Calu3 (cell line): ENCODE results near the gene SNRNP25. TPM values are rescaled to one million over a fixed set of nuclear protein-coding genes. Genes with fewer than 3 reads are reported as not detected.

ENCODE experiments used
- BruUV-seq: library from RNA; stranded (reverse); fragments of 400-500 nt; replicated peaks from 2 replicates; lab custom pipeline; 2021; lab: Mats Ljungman, UMichigan
- CTCF ChIA-PET: fragments of 300-600 bp; sonication (Branson Sonifier 250); formaldehyde crosslinking; loops from one replicate; lab custom pipeline; 2022; ENCODE audit warnings: antibody characterized with exemption; lab: Charles Lee
- DNase-seq: peaks from one replicate; pipeline ENCODE4 v3.0.0; 2022
- H3K27ac Mint-ChIP-seq: one replicate; pipeline ENCODE4 v1.8.0; 2022; ENCODE audit warnings: mixed read lengths; ENCODE audit not compliant: unreplicated experiment
- H3K27me3 Mint-ChIP-seq: one replicate; pipeline ENCODE4 v1.8.0; 2022; ENCODE audit warnings: mixed read lengths; ENCODE audit not compliant: unreplicated experiment
- H3K36me3 Mint-ChIP-seq: one replicate; pipeline ENCODE4 v1.8.0; 2022; ENCODE audit warnings: mild to moderate bottlenecking, moderate library complexity, mixed read lengths; ENCODE audit not compliant: insufficient read depth, unreplicated experiment
- H3K4me1 Mint-ChIP-seq: one replicate; pipeline ENCODE4 v1.8.0; 2022; ENCODE audit warnings: mild to moderate bottlenecking, low read depth, mixed read lengths; ENCODE audit not compliant: unreplicated experiment
- H3K4me3 Mint-ChIP-seq: one replicate; pipeline ENCODE4 v1.8.0; 2022; ENCODE audit warnings: mild to moderate bottlenecking, low read depth, moderate library complexity, mixed read lengths; ENCODE audit not compliant: unreplicated experiment
- H3K9me3 Mint-ChIP-seq: one replicate; pipeline ENCODE4 v1.8.0; 2022; ENCODE audit warnings: low read depth, mixed read lengths; ENCODE audit not compliant: unreplicated experiment
- intact Hi-C: fragments of 100-400 bp; cut with micrococcal nuclease; formaldehyde crosslinking; loops from one replicate; pipeline ENCODE4 v1.10.0; 2022; ENCODE audit not compliant: unreplicated experiment
- total RNA-seq: library from RNA; stranded (reverse); gene quantifications from 2 replicates; pipeline ENCODE4 v1.2.3, GENCODE V29; 2022
- TF ChIP-seq, protein P1 (sequence below): fragments of 200-600 bp; IDR thresholded peaks from one replicate; pipeline ENCODE4 v1.8.0; 2022; ENCODE audit warnings: antibody characterized with exemption; ENCODE audit not compliant: unreplicated experiment

The SNRNP25 gene
- total RNA-seq, 1 experiment from 2014 or later: 38.7 TPM

DNA sequence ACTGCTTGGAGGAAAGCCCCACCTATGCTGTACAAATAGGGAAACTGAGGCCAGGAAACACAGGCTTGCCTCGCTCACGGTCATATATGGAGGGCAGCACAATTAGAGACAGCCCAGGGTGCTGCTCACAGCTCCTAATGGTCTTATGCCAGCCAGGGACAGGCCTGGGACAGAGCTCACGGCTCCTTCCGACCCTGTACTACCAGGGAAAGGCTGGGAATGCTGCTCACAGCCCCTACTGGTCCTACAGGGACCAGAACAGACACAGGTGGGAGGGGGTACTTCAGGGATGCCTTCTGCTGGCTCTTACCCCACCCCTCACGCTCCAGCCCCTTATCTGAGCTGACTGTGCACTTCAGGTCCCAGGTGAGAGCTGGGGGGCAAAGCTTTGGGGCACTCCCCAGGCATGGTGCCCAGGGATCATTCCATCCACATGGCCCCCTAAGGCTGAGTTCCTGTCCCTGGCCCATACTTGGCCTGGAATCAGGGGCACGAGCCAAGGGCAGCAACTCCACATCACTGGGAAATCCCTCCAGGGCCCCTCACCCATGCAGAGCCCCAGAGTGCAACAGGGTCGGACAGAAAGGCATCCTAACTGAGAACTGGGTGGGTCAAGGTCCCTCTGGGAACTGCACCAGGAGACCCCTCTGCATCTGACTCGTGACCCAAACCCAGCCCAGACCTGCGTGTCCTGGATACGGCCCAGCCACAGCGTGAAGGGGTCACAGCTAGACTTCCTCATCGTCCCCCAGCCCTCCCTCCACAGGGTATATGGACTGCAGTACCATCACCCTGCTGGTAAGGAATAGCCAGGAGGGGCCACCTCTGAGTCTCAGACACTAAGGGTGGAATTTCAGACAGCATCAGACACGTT, 12.9 kb downstream of the SNRNP25 start:
- TF ChIP-seq, protein P1, sequence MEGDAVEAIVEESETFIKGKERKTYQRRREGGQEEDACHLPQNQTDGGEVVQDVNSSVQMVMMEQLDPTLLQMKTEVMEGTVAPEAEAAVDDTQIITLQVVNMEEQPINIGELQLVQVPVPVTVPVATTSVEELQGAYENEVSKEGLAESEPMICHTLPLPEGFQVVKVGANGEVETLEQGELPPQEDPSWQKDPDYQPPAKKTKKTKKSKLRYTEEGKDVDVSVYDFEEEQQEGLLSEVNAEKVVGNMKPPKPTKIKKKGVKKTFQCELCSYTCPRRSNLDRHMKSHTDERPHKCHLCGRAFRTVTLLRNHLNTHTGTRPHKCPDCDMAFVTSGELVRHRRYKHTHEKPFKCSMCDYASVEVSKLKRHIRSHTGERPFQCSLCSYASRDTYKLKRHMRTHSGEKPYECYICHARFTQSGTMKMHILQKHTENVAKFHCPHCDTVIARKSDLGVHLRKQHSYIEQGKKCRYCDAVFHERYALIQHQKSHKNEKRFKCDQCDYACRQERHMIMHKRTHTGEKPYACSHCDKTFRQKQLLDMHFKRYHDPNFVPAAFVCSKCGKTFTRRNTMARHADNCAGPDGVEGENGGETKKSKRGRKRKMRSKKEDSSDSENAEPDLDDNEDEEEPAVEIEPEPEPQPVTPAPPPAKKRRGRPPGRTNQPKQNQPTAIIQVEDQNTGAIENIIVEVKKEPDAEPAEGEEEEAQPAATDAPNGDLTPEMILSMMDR: no peak
- no TSS peak for BruUV-seq
- DNase-seq: no peak
- no peak overlapping the region for H3K4me3 Mint-ChIP-seq
- CTCF ChIA-PET: interaction anchor here (0.8 to 2.3 kb wide), 10 partner anchors 9 to 295 kb away, joined by 4 to 47 read pairs (median 8); partner anchors contain the start of genes MPG, POLR3K and SNRNP25
- peaks cover 22% of the 10 kb centered on the region for H3K4me1 Mint-ChIP-seq
- no peak overlapping the region for H3K27ac Mint-ChIP-seq
- no peaks in the 10 kb centered on the region for H3K9me3 Mint-ChIP-seq
- intact Hi-C loops: no loop called here
- no peaks in the 10 kb centered on the region for H3K27me3 Mint-ChIP-seq
- peaks cover 20% of the 10 kb centered on the region for H3K36me3 Mint-ChIP-seq

- intact Hi-C loops: no loop called here
- Mint-ChIP-seq H3K4me3 (no peak overlapping the region), H3K27ac (no peak overlapping the region), H3K36me3 (peaks cover 25% of the 10 kb centered on the region), H3K4me1 (peaks cover 22% of the 10 kb centered on the region), H3K9me3 (no peaks in the 10 kb centered on the region), H3K27me3 (no peaks in the 10 kb centered on the region)
- no peak for DNase-seq
- BruUV-seq: no TSS peak
- TF ChIP-seq, protein P1: no peak
- CTCF ChIA-PET: interaction anchor here (2.3 kb wide), 1 partner anchor 29 kb away, joined by 47 read pairs; no protein-coding TSS in a partner anchor
Observed at GRCh38 chr16:67183-67791, 13.7 kb downstream of the SNRNP25 start.

DNA sequence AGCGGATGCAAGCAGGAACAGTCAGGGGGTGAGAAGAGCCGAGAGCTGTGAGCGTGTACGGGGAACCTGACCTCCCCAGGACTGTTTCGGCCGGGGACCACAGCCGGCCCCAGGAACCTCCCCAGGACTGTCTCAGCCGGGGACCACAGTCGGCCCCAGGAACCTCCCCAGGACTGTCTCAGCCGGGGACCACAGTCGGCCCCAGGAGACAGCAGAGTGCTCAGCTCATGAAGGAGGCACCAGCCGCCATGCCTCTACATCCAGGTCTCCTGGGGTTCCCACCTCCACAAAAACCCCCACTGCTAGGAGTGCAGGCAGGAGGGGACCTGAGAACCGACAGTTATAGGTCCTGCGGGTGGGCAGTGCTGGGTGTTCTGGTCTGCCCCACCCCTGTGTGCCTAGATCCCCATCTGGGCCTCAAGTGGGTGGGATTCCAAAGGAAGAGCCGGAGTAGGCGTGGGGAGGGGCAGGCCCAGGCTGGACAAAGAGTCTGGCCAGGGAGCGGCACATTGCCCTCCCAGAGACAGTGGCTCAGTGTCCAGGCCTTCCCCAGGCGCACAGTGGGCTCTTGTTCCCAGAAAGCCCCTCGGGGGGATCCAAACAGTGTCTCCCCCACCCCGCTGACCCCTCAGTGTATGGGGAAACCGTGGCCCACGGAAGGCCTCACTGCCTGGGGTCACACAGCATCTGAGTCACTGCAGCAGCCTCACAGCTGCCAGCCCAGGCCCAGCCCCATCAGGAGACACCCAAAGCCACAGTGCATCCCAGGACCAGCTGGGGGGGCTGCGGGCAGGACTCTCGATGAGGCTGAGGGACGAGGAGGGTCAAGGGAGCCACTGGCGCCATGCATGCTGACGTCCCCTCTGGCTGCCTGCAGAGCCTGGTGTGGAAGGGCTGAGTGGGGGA, 14.5 kb downstream of the SNRNP25 start:
- Mint-ChIP-seq H3K27me3 (no peaks in the 10 kb centered on the region), H3K36me3 (peaks cover 31% of the 10 kb centered on the region), H3K4me3 (no peak overlapping the region), H3K4me1 (peaks cover 28% of the 10 kb centered on the region), H3K9me3 (no peaks in the 10 kb centered on the region), H3K27ac (no peak overlapping the region)
- no peak for DNase-seq
- BruUV-seq: no TSS peak
- TF ChIP-seq, protein P1: no peak
- intact Hi-C loops: no loop called here
- CTCF ChIA-PET: interaction anchor here (1.2 to 2.0 kb wide), 2 partner anchors 9 to 29 kb away, joined by 4 to 7 read pairs; no protein-coding TSS in a partner anchor

DNA sequence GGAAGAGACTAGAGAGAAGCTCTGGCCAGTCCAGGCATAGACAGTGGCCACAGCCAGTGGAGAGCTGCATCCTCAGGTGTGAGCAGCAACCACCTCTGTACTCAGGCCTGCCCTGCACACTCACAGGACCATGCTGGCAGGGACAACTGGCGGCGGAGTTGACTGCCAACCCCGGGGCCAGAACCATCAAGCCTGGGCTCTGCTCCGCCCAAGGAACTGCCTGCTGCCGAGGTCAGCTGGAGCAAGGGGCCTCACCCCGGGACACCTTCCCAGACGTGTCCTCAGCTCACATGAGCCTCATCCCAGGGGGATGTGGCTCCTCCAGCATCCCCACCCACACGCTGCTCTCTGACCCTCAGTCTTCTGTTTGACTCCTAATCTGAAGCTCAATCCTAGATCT, 15.6 kb downstream of the SNRNP25 start:
- Mint-ChIP-seq H3K4me1 (peaks cover 33% of the 10 kb centered on the region), H3K36me3 (peaks cover 39% of the 10 kb centered on the region), H3K4me3 (no peak overlapping the region), H3K9me3 (no peaks in the 10 kb centered on the region), H3K27ac (no peak overlapping the region), H3K27me3 (no peaks in the 10 kb centered on the region)
- BruUV-seq: no TSS peak
- intact Hi-C loops: no loop called here
- TF ChIP-seq, protein P1: no peak
- DNase-seq: no peak
- CTCF ChIA-PET: interaction anchor here (1.2 to 2.0 kb wide), 2 partner anchors 8 to 28 kb away, joined by 4 to 7 read pairs; no protein-coding TSS in a partner anchor
